ENCODE results near the gene CDCA3.

DNA sequence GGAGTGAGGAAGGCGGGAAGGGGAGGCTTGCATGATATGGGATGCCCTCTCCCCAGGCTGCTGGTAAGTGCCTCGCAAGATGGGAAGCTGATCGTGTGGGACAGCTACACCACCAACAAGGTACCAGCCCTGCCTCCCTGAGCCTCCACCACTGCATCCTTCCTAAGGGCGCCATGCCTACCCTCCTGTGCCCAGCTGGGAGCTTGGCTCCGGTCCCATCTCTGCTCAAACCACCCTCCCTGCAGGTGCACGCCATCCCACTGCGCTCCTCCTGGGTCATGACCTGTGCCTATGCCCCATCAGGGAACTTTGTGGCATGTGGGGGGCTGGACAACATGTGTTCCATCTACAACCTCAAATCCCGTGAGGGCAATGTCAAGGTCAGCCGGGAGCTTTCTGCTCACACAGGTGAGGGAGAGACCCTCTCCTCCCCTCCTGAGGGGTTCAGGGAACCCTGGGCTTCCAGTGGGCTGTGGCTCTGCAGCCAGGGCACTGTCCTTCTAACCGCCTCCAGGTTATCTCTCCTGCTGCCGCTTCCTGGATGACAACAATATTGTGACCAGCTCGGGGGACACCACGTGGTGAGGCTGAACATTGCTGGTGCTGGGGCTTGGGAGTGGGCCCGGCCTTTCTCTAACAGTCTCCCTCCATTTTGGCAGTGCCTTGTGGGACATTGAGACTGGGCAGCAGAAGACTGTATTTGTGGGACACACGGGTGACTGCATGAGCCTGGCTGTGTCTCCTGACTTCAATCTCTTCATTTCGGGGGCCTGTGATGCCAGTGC is 7.8 kb downstream of the CDCA3 start:
- no peak for TF ChIP-seq CTCF (IDR thresholded peaks at IDR 0.05)
- no peak for TF ChIP-seq POLR2A (IDR thresholded peaks at IDR 0.05)
